Coronary artery (tissue), 2 donors: ENCODE measurements around the gene ALDH4A1.

Experiments
- DNase-seq: peaks from one replicate; pipeline ENCODE4 v3.0.0-alpha.2; 2017; ENCODE audit warnings: low spot score
- H3K27ac ChIP-seq, 2 donors: fragments of 200-600 bp; sonication (generic); one replicate each; pipeline ENCODE4 v1.5.1; 2016 to 2019
- H3K4me3 ChIP-seq: fragments of 200-600 bp; sonication (generic); 2 replicates; pipeline ENCODE4 v1.5.1; 2016; ENCODE audit warnings: mild to moderate bottlenecking, moderate library complexity
- TF ChIP-seq, protein P1 (sequence below): fragments of 200-600 bp; sonication (generic); IDR thresholded peaks from one replicate; pipeline ENCODE4 v1.5.1; 2019; ENCODE audit warnings: antibody characterized with exemption

Gene ALDH4A1

GRCh38 chr1:18828224-18828623 lies 74.1 kb downstream of the ALDH4A1 start:
- TF ChIP-seq, protein P1, sequence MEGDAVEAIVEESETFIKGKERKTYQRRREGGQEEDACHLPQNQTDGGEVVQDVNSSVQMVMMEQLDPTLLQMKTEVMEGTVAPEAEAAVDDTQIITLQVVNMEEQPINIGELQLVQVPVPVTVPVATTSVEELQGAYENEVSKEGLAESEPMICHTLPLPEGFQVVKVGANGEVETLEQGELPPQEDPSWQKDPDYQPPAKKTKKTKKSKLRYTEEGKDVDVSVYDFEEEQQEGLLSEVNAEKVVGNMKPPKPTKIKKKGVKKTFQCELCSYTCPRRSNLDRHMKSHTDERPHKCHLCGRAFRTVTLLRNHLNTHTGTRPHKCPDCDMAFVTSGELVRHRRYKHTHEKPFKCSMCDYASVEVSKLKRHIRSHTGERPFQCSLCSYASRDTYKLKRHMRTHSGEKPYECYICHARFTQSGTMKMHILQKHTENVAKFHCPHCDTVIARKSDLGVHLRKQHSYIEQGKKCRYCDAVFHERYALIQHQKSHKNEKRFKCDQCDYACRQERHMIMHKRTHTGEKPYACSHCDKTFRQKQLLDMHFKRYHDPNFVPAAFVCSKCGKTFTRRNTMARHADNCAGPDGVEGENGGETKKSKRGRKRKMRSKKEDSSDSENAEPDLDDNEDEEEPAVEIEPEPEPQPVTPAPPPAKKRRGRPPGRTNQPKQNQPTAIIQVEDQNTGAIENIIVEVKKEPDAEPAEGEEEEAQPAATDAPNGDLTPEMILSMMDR = no peak
- Histone ChIP-seq H3K4me3 (no peak overlapping the region), H3K27ac (no peak overlapping the region)
- no peak for DNase-seq

GRCh38 chr1:18823438-18823837 lies 78.9 kb downstream of the ALDH4A1 start:
- DNase-seq = no peak

More at GRCh38 chr1:18823438-18823837, 78.9 kb downstream of the ALDH4A1 start:
- no peak overlapping the region for H3K4me3 ChIP-seq
- H3K27ac ChIP-seq = no peak overlapping the region
- TF ChIP-seq, protein P1 = no peak
